HG02981 (cell line): ENCODE data around the gene AKAP1.

Source experiments
- ATAC-seq: cut with Tn5 transposase; IDR thresholded peaks from one replicate; pipeline ENCODE4 v1.9.1; 2021; ENCODE audit warnings: mild to moderate bottlenecking, moderate library complexity; ENCODE audit not compliant: unreplicated experiment

The AKAP1 gene

DNA sequence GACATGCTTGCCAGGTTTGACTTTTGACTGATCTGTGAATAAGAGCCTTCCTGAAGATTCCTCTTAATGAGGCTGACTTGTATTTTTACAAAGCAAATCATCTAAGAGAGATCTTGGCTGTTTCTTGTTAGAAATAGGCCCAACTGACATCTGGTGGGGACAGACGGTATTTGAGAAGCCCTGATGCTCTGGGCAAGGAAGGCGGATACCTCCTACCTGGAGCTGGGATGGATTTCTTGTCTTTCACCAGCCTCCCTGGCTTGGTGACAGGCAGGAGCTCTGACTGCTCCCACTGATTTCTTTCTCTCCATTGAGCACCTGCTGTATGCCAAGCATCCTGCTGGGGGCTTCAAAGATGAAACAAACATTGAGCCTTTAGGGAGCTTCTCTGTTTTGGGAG is 40.4 kb downstream of the AKAP1 start:
- ATAC-seq, result no peak

GRCh38 chr17:57125866-57126265 is 40.8 kb downstream of the AKAP1 start:
- ATAC-seq, result no peak

- ATAC-seq, result no peak
Measured at GRCh38 chr17:57130708-57131461, 45.8 kb downstream of the AKAP1 start.

- ATAC-seq, result no peak
Measured at GRCh38 chr17:57132663-57133062, 47.6 kb downstream of the AKAP1 start.

GRCh38 chr17:57133486-57133885 is 48.4 kb downstream of the AKAP1 start:
- no peak for ATAC-seq

- ATAC-seq, result no peak
Measured at GRCh38 chr17:57135026-57135788, 50.2 kb downstream of the AKAP1 start.

- ATAC-seq, result no peak
Measured at GRCh38 chr17:57135789-57136291, 50.8 kb downstream of the AKAP1 start.

DNA sequence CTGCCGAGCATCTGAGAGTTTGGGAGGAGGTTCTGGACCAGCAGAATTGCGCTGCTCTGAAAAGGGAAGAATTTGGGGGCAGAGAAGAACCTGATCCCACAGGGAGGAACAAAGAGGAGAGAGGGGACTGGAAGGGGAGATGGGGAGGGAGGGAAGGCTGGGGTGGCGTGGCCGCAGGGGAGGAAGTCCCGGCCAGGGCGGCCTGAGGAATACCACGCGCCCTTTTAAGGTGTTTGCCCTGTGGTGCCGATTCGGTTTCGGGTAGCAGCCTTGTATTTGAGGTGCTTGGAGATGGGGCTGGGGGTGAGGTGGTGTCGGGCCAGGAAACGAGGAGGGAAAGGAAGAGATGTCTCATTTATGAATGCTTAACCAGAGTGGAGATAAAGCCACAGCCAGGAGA is 51.3 kb downstream of the AKAP1 start:
- ATAC-seq, result no peak

- no peak for ATAC-seq
Measured at GRCh38 chr17:57138030-57138911, 53.2 kb downstream of the AKAP1 start.

DNA sequence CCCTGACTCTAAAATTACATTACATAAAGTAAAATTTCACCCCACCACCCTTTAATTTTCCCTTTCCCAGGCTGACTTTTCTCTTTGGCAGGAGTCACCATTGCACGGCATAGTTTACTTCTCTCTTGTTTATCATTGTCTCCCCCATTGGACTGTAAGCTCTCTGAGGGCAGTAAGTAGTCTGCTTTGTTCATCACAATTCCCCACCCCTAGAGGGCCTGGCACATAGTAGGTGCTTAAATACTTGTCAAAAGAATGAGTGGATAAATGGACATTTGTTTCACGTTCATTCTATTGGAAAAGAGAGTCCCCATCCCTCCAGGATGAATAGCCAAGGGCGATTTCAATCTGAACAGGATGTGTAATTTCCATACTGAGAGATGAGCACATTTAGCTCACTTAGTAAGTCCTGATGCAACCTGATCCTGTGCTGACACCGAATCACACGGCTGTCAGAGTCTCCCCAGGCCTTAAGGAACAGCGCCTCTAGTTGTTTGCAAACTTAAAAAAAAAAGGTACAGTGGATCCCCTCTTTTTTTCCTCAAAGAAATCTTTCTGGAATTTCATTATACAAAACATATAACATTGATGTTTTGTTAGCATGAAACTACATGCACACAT is 54.0 kb downstream of the AKAP1 start:
- no peak for ATAC-seq

DNA sequence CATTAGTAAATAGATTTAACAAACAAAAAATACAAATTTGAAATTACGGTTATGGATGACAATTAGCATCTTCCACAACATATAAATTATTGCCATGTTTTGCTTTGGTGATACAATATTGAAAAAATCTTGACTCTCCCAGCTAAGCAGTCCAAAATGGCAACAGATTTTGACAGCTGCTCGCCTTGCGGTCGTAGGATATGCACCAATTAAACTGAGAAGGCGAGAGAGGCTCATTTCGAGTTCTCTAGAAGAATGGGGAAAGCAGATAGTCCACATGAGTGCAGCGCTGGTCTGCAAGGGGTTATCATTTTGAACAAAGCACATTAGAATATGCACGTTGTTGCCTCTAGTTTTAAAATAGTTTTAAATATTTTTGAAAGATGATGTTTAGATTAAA is 55.3 kb downstream of the AKAP1 start:
- ATAC-seq, result no peak

GRCh38 chr17:57142925-57143324 is 57.9 kb downstream of the AKAP1 start:
- no peak for ATAC-seq

GRCh38 chr17:57143361-57143760 is 58.3 kb downstream of the AKAP1 start:
- ATAC-seq, result no peak

GRCh38 chr17:57143919-57144318 is 58.9 kb downstream of the AKAP1 start:
- ATAC-seq, result no peak

GRCh38 chr17:57144567-57144966 is 59.5 kb downstream of the AKAP1 start:
- no peak for ATAC-seq

DNA sequence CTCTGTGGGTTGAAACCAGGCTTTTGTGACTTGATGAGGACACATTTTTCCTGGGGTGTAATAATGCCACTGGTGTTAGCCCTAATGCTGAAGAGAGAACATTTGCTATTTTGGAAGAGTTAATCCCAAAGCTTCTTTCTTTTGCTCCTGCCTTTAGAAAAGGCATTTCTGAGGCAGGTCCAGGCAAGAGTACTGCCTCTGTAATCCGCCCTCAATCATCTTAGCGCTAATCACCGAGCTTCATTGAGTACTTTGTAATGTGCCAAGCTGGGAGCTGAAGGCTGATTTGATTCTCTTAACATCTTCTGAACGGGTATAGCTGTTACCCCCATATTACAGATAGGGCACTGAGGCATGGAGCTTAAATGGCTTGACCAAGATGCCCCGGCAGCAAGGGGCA is 60.3 kb downstream of the AKAP1 start:
- no peak for ATAC-seq

- no peak for ATAC-seq
Measured at GRCh38 chr17:57146273-57146672, 61.2 kb downstream of the AKAP1 start.

- no peak for ATAC-seq
Measured at GRCh38 chr17:57151798-57152197, 66.8 kb downstream of the AKAP1 start.

- ATAC-seq, result no peak
Measured at GRCh38 chr17:57152967-57153528, 68.0 kb downstream of the AKAP1 start.

- ATAC-seq, result no peak
Measured at GRCh38 chr17:57154921-57155320, 69.9 kb downstream of the AKAP1 start.
